ENCODE measurements around the gene CFAP299.
"Not testable (repeated sequence)": the region's sequence is repeated elsewhere in the genome, so short reads cannot be mapped to it uniquely, and the experiment has no call there.

Gene CFAP299

GRCh38 chr4:80438016-80438415 is 102.5 kb downstream of the CFAP299 start:
- Histone ChIP-seq H3K9me2 (replicated peaks; ENCODE audit: insufficient read depth, low read length) (no peaks in the 10 kb centered on the region), H3K4me3 (ENCODE audit: low read length) (no peak overlapping the region), H3K79me2 (ENCODE audit: low read length) (no peaks in the 10 kb centered on the region), H3F3A (ENCODE audit: insufficient read depth, low read length) (no peaks in the 10 kb centered on the region), H3K27ac (ENCODE audit: low read length) (no peak overlapping the region), H3K9me3 (replicated peaks; ENCODE audit: insufficient read depth, low read length) (no peaks in the 10 kb centered on the region), H2AFZ (ENCODE audit: low read length) (no peak overlapping the region), H3K27me3 (replicated peaks; ENCODE audit: insufficient read depth, low read length) (no peaks in the 10 kb centered on the region), H3K4me1 (ENCODE audit: low read length) (no peaks in the 10 kb centered on the region), H3K36me3 (replicated peaks; ENCODE audit: insufficient read depth, low read length) (no peaks in the 10 kb centered on the region), H4K20me1 (ENCODE audit: insufficient read depth, low read length) (no peaks in the 10 kb centered on the region), H3K4me2 (ENCODE audit: low read depth, low read length) (no peak overlapping the region), H3K9ac (ENCODE audit: low read length) (no peak overlapping the region)
- no peak for DNase-seq
- no peak for TF ChIP-seq EZH2 (optimal IDR thresholded peaks at IDR 0.05; ENCODE audit: low read depth, low read length)
- TF ChIP-seq, protein P1, sequence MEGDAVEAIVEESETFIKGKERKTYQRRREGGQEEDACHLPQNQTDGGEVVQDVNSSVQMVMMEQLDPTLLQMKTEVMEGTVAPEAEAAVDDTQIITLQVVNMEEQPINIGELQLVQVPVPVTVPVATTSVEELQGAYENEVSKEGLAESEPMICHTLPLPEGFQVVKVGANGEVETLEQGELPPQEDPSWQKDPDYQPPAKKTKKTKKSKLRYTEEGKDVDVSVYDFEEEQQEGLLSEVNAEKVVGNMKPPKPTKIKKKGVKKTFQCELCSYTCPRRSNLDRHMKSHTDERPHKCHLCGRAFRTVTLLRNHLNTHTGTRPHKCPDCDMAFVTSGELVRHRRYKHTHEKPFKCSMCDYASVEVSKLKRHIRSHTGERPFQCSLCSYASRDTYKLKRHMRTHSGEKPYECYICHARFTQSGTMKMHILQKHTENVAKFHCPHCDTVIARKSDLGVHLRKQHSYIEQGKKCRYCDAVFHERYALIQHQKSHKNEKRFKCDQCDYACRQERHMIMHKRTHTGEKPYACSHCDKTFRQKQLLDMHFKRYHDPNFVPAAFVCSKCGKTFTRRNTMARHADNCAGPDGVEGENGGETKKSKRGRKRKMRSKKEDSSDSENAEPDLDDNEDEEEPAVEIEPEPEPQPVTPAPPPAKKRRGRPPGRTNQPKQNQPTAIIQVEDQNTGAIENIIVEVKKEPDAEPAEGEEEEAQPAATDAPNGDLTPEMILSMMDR (IDR thresholded peaks at IDR 0.05; ENCODE audit: low read length) = no peak
- no peak for TF ChIP-seq EZH2phosphoT487 (IDR thresholded peaks at IDR 0.05; ENCODE audit: low read length)

- H3K4me1 ChIP-seq (ENCODE audit: low read length); H3K79me2 ChIP-seq (ENCODE audit: low read length); H3K9me3 ChIP-seq (replicated peaks; ENCODE audit: insufficient read depth, low read length); H3K9me2 ChIP-seq (replicated peaks; ENCODE audit: insufficient read depth, low read length); H3K9ac ChIP-seq (ENCODE audit: low read length); H3F3A ChIP-seq (ENCODE audit: insufficient read depth, low read length); H2AFZ ChIP-seq (ENCODE audit: low read length); H3K27ac ChIP-seq (ENCODE audit: low read length); DNase-seq; H3K4me3 ChIP-seq (ENCODE audit: low read length); H4K20me1 ChIP-seq (ENCODE audit: insufficient read depth, low read length); H3K36me3 ChIP-seq (replicated peaks; ENCODE audit: insufficient read depth, low read length); H3K27me3 ChIP-seq (replicated peaks; ENCODE audit: insufficient read depth, low read length); H3K4me2 ChIP-seq (ENCODE audit: low read depth, low read length): not testable (repeated sequence)
Observed at GRCh38 chr4:80439294-80440061, 103.9 kb downstream of the CFAP299 start.

- Histone ChIP-seq H3K27ac (ENCODE audit: low read length) (no peak overlapping the region), H3K4me3 (ENCODE audit: low read length) (no peak overlapping the region), H3K79me2 (ENCODE audit: low read length) (no peaks in the 10 kb centered on the region), H3K9ac (ENCODE audit: low read length) (no peak overlapping the region), H4K20me1 (ENCODE audit: insufficient read depth, low read length) (no peaks in the 10 kb centered on the region), H3K36me3 (replicated peaks; ENCODE audit: insufficient read depth, low read length) (no peaks in the 10 kb centered on the region), H3K4me2 (ENCODE audit: low read depth, low read length) (no peak overlapping the region), H3F3A (ENCODE audit: insufficient read depth, low read length) (no peaks in the 10 kb centered on the region), H3K4me1 (ENCODE audit: low read length) (no peaks in the 10 kb centered on the region), H3K9me2 (replicated peaks; ENCODE audit: insufficient read depth, low read length) (no peaks in the 10 kb centered on the region), H3K27me3 (replicated peaks; ENCODE audit: insufficient read depth, low read length) (no peaks in the 10 kb centered on the region), H3K9me3 (replicated peaks; ENCODE audit: insufficient read depth, low read length) (no peaks in the 10 kb centered on the region), H2AFZ (ENCODE audit: low read length) (no peak overlapping the region)
- no peak for DNase-seq
- TF ChIP-seq, protein P1 (IDR thresholded peaks at IDR 0.05; ENCODE audit: low read length) = no peak
- TF ChIP-seq EZH2 (optimal IDR thresholded peaks at IDR 0.05; ENCODE audit: low read depth, low read length) (no peak), EZH2phosphoT487 (IDR thresholded peaks at IDR 0.05; ENCODE audit: low read length) (no peak)
Observed at GRCh38 chr4:80446248-80446647, 110.7 kb downstream of the CFAP299 start.

- DNase-seq = no peak
- Histone ChIP-seq H3K4me2 (ENCODE audit: low read depth, low read length) (no peak overlapping the region), H3K9me3 (replicated peaks; ENCODE audit: insufficient read depth, low read length) (no peaks in the 10 kb centered on the region), H3F3A (ENCODE audit: insufficient read depth, low read length) (no peaks in the 10 kb centered on the region), H3K27ac (ENCODE audit: low read length) (no peak overlapping the region), H3K27me3 (replicated peaks; ENCODE audit: insufficient read depth, low read length) (no peaks in the 10 kb centered on the region), H3K9ac (ENCODE audit: low read length) (no peak overlapping the region), H2AFZ (ENCODE audit: low read length) (no peak overlapping the region), H3K9me2 (replicated peaks; ENCODE audit: insufficient read depth, low read length) (no peaks in the 10 kb centered on the region), H3K79me2 (ENCODE audit: low read length) (no peaks in the 10 kb centered on the region), H3K36me3 (replicated peaks; ENCODE audit: insufficient read depth, low read length) (no peaks in the 10 kb centered on the region), H3K4me1 (ENCODE audit: low read length) (no peaks in the 10 kb centered on the region), H4K20me1 (ENCODE audit: insufficient read depth, low read length) (no peaks in the 10 kb centered on the region), H3K4me3 (ENCODE audit: low read length) (no peak overlapping the region)
- TF ChIP-seq, protein P1 (IDR thresholded peaks at IDR 0.05; ENCODE audit: low read length) = no peak
Observed at GRCh38 chr4:80446664-80447063, 111.1 kb downstream of the CFAP299 start.

Data from MM.1S (cell line).